NCI-H146 treated with DMSO at 0.1 percent for 48 hours (cell line): ENCODE results near the gene PRR23E.

Experiments
- DNase-seq: peaks from one replicate; lab custom pipeline; 2025; ENCODE audit not compliant: unreplicated experiment; lab: John Stamatoyannopoulos, UW

PRR23E gene

DNA sequence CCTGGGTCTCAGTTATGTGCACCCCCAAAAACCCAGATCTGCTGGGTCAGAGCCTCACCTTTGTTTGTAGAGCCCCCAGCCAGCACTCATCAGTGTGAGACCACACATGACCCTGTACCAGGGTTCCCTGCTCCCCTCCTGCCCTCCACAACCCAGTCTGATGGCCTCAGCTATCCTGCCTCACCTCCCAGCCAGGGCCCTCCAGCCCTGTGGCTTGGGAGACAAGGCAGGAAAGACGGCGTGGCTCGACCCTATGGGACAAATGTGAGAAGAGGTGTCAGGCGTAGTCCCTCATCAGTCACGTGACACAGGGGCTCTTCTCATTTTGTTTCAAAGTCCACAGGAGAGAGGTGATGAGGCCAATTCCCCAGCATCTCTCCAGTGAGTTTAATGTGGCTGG lies 28.3 kb upstream of the PRR23E start:
- DNase-seq, result no peak

DNA sequence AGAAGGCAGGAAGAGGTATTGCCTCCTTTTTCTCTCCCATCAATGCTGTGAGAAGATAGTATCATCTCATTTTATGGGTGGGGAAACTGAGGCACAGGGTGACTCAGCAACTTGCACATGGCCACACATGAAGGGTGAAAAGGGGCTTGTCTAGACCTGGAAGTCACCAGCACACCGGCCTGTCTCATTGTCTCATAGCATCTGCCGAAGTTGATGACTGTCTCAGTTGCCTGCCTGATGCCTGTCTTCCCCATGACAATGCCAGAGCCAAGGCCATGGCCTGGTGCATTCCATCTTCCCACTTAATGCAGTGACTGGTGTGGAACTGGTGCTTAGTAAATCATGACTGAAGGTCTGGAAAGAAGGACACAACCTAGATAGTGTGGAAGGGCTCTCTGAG lies 27.9 kb upstream of the PRR23E start:
- no peak for DNase-seq

DNA sequence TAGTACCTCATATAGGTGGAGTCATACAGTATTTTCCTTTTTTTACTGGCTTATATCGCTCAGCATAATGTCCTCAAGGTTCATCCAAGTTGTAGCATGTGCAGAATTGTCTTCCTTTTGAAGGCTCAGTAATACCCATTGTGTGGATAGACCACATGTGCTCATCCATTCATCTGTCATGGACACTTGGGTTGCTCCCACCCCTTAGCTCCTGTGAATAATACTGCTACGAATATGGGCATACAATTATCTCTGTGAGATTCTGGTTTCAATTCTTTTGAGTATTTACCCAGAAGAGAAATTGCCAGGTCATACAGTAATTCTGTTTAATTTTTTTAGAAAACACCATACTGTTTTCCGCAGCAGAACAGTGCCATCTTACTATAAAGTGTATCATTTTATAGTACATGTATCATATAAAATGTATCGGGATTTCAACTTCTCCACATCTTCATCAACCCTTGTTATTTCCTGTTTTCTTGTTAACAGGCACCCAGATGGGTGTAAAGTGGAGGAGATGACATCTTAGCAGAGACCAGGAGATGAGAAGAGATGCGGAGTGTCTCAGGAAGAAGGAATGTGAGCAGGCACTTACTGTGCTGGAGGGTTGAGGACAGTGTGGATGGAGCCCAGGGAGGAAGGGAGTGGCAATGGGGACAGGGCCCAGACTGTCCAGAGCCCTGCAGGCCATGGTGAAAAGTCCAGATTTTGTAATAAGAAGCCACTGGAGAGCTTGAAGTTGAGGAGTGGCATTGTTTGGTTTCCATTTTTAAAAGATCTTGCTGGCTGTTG lies 27.0 kb upstream of the PRR23E start:
- DNase-seq, result no peak

DNA sequence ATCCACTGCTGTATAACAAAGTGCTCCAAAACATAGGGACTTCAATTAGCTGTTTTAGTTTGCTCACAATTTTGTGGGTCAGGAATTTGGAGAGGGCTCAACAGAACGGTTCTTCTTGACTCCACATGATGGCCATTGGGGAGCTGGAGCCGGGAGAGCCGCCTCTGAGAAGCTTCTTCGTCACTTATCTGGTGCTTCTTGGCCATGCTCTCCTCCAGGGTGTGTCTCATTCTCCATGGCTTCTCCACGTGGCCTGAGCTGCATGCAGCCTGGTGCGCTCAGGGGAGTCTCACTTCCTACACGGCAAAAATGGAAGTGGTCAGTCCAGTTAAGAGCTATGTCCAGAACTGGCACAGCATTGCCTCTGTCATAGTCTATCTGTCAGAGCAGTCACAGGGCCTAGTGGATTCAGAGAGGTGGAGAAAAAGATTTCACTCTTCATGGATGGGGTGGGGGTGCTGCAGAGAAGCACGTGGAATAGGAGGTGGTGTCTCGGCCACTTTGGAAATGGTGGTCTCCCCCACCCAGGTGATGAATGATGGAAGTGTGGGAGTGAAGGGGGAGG lies 26.3 kb upstream of the PRR23E start:
- no peak for DNase-seq

DNA sequence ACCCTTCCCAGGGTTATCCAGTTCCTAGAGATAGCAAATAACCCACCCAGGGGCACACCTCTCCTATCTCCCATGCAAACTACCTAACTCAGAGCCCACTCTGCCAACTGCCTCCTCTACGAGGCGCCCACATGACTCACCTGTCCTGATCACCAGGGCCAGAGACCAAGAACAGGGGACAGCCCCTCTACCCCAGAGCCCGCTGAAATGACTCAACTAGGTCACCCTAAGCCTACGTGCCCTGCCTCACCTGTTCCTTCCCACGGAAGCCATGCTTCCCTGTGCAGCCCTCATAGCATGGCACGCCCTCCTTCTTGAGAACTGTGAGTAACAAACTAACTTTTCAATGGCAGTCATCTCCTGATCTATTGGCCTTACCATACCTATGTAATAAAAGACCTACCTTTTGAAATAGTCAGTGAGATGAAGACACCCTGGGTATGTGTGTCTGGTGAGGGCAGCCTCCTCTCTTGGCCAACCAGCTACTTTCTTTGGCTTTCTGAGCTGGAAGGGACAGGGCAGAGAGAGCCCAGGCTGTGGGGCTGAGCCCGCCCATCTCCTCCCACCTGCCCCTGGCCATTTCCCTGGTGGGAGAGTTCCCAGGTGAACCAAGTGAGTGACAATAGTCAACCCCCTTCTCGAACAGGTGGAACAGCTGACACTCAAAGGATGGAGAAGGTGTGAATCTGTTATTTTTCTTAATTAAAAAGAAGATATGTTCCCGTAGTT lies 25.5 kb upstream of the PRR23E start:
- no peak for DNase-seq

DNA sequence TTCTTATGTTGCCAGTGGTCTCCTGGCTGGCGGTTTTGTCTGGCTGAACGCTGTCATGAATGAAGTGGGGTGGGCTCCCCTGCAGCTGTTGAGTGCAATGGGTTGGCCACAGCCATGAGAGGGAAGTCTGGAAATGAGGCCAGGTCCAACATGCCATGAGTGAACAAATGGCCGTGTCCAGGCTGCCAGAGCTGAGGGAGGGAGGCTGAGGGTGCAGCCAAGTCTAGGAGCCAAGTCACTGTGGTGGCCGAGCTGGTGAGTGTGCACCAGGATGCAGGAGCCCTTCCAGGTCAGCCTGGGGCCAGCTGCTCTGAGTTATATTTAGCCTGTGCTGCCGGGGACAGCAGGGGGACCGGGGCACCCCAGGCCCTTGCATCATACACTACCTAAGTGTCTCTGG lies 24.7 kb upstream of the PRR23E start:
- no peak for DNase-seq

DNA sequence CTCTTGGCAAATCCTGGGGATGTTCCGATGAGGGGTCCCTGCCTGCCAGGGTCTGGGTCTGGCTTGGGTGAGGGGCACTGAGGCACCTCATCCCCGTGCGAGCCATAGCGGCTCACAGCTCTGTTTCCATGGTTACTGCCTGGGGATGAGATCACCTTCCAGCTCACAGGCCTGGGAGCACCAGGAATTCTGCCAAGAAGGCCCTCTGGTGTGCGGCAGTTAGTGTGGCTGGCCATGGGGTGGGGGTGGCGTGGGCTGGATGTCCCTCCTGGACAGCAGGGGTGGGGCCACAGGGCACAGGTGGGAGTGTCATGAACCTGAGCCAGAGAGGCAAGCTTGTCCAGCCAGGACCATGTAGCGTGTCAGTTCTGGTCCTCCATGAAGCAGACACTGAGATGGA lies 22.1 kb upstream of the PRR23E start:
- peak; percentile 80 for DNase-seq

DNA sequence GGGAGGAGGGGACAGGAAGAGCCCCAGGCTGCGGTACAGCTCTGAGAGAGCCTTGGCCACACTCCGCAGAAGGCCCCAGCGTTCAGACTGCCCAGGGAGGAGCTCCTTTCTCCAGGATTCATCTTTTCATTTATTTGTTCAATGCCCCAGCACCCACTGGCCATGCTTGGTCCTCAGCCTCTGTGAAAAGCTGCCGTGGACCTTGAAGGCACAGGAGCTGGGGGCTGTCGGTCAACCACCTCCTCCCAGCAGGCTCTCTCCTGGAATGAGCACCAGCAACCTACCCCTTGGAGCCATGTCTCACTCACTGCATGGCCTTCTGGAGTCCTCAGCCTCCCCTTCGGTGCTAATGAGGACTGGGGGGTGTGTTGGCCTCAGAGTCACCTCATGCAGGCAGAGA lies 21.6 kb upstream of the PRR23E start:
- DNase-seq, result no peak

DNA sequence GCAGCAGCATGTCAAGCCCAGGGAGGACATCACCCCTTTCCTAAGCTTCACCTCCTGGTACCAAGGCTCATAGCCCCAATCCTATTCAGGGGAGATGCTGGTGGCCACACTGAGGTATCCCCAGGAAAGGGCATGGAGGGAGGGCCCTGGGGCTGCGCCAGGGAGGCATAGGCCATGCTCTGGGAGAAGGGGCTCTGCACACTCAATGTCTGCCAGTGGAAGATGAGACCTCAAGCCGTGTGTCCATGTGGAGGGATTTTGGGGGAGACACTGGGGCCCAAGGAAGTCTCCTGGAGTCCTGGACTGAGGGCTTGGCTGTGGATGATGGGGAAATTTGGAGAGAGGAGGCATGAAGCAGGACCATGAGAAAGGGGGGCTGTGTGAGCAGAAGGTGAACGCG lies 21.2 kb upstream of the PRR23E start:
- DNase-seq, result no peak

DNA sequence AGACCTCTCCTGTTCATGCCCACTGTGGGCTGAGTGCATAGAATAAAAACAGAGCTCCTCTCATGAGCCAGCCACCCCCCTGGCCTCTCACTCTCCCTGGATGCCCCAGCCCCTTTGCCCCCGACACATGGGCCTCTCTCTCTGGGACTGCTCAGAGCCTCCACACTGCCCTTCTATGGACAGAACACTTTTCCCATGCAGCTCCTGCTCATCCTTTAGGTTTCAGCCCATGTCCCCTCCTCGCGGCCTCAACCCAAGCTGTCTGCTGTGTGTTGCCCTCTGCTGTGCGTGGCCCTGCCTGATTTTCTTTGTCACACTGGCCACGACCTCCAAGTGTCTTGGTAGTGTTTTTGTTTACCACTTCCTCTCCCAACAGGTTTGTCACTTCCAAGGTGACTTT lies 20.7 kb upstream of the PRR23E start:
- no peak for DNase-seq

DNA sequence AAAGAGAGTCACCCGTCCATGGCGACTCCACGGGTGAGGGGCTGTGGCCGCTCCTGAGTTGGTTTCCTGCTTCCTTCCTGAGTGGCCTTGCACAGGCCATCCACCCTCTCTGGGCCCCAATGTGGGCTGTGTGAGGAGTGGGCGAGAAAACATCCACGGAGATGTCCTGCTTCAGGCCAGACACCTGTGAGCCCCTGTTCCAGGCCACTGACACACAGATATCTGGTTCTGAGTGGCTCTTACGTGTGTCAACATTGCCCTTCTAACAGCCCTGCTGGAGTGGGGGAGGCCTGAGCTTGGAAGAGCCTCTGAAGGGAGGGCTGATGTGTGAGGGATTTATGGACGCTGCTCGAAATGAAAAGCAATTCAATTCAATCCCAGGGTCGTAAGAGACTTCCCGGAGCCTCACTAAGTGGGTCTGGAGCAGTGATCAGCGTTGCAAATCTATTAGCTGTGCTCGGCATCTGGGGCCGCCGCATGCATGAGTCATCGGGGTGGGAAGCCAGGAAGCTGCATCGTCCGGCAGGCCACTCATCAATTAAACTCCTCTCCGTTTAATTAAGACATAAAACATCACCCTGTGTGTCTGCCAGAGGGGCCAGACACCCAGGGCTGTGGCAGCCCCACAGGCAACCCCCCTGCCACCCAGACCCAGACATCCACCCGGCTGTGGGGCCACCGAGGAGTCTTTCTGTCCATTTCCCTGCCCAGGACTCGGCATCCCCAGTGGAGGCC lies 20.0 kb upstream of the PRR23E start:
- DNase-seq, result no peak

DNA sequence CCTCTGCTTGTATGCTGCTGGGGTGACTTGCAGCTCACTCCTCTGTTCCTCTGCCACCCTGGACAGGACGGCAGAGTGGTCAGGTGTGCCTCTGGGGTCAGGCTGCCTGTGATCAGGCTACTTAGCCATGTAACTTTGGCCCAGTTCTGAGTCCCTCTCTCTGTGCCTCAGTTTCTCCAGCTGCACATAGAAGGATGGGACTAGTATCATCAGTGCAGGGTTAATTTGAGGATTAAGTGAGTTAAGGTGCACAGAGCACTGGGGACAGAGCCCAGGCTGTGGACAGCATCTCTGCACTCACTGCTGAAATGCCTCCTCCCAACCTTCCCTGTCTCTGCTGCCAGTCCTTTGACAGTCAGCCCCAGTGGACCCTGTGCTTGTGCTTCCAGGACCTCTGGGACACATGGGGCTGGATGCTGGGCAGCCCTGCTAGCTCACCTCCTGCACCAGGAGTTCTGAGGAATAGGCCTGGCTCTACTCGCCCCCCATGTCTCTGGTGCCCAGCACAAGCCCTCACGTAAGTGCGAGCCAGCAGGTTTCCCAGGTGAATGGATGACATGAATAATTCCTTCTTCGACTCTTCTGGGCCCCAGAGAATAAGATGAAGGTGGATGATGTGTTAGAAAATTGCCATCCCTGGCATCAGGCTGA lies 19.3 kb upstream of the PRR23E start:
- no peak for DNase-seq

DNA sequence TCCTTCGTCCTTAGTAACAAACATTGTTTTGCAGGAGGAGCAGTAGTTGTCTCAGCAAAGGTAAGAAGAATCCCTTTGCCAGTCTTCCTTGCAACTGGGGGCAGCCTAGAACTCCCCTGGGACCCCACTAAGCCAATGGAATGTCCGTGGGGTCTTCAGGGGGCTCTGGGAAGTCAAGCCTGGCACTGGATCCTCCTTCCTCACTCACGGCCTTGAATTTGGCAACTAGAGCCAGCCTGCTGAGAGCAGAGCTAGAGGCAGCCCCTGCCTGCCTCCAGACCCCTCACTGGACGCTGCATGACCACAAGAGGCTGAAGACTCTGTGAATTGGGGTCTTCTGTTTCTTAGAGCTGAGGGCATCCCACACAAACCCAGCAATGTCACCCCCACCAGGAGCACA lies 18.6 kb upstream of the PRR23E start:
- no peak for DNase-seq

DNA sequence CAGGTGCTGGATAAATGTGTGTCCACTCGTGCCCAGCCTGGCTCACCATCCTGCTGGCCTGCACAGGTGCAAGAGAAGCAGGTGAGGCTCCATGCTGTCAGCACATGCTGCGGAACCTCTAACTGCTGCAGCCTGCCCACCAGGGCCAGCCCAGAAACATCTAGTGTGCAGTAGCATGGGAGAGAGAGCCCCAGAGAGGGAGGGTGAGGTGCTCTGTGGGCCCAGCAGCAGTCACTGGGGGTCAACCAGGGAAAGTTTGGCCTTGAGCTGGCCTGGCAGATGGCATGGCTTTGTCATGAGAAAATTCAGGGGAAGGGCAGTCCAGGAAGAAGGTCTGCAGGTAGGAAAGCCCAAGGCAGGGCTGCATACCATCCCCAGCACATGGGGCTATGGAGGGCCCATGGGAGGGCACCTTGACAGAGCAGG lies 18.2 kb upstream of the PRR23E start:
- DNase-seq, result no peak

DNA sequence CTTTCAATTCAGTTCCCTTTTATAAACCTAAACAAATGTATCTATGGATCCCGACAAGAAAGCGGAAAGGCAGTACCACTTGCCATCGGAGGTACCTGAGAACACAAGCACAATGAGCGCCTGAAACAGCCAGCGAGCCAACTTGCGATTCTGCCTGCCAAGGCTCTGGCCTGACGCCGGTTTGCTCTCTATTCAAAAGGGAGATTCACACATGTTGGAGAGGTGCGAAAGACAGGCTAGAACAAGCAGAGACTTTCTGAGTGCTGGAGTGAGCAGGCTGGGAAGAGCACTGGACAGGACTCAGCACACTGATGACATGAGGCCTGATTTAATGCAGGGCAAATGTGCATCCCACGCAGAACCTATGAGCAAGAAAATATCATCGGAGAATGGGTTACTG lies 17.7 kb upstream of the PRR23E start:
- DNase-seq, result no peak

DNA sequence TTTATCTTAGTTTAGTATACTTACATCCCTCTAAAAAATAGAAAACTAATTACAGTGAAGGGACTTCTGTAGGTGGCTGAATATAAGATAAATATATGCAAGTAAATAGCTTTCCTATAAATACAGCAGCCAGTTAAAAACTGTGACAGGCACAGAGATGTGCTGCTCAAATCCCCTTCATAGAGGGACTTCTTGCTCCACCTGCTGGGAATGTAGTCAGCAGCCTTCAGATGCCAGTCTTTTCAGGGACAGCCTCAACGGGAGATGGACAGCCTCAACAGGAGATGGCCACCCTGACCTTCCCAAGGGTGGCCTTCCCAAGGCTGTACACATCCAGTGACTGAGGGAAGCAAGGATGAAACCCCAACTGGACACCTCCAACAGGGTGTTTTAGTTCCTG lies 15.7 kb upstream of the PRR23E start:
- no peak for DNase-seq

DNA sequence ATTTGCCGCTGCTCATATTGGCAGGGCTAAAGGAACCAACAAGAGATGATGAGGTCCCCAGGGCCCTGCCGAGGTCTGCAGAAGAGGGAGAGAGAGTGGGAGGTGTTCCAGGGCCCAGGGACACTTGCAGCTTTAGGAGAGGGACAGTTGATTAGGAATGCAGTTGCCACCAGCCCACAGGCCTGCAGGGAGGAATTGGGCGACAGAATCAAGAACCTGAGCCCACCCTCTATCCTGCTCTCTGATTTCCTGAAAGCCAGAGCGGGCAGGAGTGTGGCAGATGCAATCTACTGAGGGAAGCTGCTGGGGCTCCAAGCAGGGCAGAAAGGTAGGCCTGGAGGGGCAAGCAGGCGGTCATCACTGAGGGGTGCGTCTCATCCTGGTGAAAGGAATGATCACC lies 12.1 kb upstream of the PRR23E start:
- no peak for DNase-seq

DNA sequence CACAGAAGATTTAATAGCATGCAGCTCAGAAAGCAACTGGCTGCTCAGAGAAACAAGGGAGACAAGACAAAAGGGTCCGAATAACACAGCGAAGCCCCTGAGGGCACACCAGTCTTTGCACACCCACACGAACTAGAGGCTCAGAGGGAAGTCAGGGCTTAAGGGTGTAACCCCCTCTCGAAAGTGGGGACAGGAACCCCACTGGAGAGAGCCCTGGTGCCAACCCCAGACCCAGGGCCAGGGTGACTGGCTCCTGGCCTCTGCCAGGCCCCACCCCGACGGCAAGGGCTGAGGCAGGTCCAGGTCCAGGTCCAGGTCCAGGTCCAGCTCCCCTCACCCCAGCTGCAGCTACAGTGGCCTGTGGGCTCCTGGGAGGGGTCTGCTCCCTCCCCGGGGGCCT lies 10.5 kb upstream of the PRR23E start:
- DNase-seq, result peak; percentile 64

DNA sequence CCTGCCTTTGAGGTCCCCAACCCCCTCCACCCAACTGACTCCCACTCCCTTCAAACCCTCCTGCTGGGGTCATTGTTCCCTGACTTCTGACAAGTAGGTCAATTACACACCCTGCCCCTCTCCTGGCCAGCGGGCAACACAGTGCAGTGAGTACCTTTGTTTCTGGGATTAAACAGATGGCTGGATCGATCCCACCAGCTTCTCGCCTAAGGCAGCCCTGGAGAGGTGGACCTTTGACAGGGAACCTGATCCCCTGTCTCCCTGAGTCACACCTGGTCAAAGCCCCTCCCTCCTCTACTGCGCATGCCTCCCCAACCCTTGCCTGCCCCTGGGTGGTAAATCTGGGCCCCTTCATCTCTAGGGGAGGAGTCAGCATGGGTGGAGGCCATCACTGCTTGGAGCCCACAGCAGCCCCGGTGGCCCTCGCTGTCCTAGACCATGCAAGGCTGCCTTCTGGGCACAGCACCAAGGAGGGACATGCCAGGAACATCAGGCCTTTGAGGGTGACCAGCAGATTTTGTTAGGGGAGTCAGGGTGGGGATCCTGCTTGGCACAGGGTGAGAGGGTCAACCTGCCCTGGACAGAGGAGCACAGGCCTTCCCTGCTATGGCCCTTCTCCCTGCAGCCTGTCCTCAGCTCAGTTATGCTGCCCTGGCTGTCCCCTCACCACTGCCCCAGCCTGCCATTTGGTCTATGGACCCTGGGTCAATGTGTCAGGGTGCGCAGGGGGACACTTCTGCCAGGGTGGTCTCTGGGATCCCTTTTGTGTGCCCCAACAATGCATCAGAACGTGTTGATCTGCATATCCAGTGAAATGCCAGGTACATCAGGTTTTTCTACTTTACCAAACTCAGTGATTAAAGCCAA lies 9.8 kb upstream of the PRR23E start:
- peak; percentile 99 for DNase-seq
